Spleen (tissue), 11 donors: Measurements from ENCODE around the gene GGTLC2. TPM values are rescaled to one million over a fixed set of nuclear protein-coding genes. Genes with fewer than 3 reads are reported as not detected.

Experiments used
- DNase-seq: peaks from one replicate; pipeline ENCODE4 v3.0.0-alpha.2; 2020
- H3K27ac ChIP-seq, 8 donors: fragments of 200-600 bp; sonication (generic) in 7 of 8; 1 replicate in 4 of 8; 2 replicates in 4 of 8; pipeline versions ENCODE4 v1.5.0 to v1.8.0; 2016 to 2021; ENCODE audit warnings: inconsistent platforms in 4 of 8, mild to moderate bottlenecking in 4 of 8, moderate library complexity in 1 of 8
- H3K27me3 ChIP-seq, 7 donors: fragments of 200-600 bp; sonication (generic) in 6 of 7; replicated peaks in 1 of 7; 1 replicate in 4 of 7; 2 replicates in 3 of 7; pipeline versions ENCODE4 v1.5.0 to v1.8.0; 2016 to 2021; ENCODE audit warnings: inconsistent platforms in 3 of 7, mild to moderate bottlenecking in 1 of 7
- H3K36me3 ChIP-seq, 6 donors: fragments of 200-600 bp; sonication (generic) in 5 of 6; 1 replicate in 4 of 6; 2 replicates in 2 of 6; pipeline versions ENCODE4 v1.5.0 to v1.8.0; 2016 to 2021; ENCODE audit warnings: inconsistent platforms in 2 of 6
- H3K4me1 ChIP-seq, 6 donors: fragments of 200-600 bp; sonication (generic) in 5 of 6; 1 replicate in 3 of 6; 2 replicates in 3 of 6; pipeline versions ENCODE4 v1.5.0 to v1.8.0; 2016 to 2021; ENCODE audit warnings: inconsistent platforms in 3 of 6
- H3K4me3 ChIP-seq, 8 donors: fragments of 200-600 bp; sonication (generic) in 7 of 8; 1 replicate in 4 of 8; 2 replicates in 4 of 8; pipeline versions ENCODE4 v1.5.0 to v1.8.0; 2016 to 2021; ENCODE audit warnings: inconsistent platforms in 4 of 8, mild to moderate bottlenecking in 4 of 8, moderate library complexity in 2 of 8
- H3K9me3 ChIP-seq, 8 donors: fragments of 200-600 bp; sonication (generic) in 7 of 8; 1 replicate in 4 of 8; 2 replicates in 4 of 8; pipeline versions ENCODE4 v1.5.0 to v1.8.0; 2016 to 2021; ENCODE audit warnings: inconsistent platforms in 4 of 8
- CTCF ChIP-seq, 11 experiments: fragments of 200-600 bp in 7 of 11; fragments of 450-650 bp in 4 of 11; sonication (generic) in 4 of 11; IDR thresholded peaks in 8 of 11; conservative IDR thresholded peaks in 3 of 11; 1 replicate in 7 of 11; 2 replicates in 4 of 11; pipeline versions ENCODE4 v1.4.0 to v1.8.0; 2016 to 2021; ENCODE audit warnings: antibody characterized with exemption in 11 of 11, inconsistent platforms in 4 of 11, mild to moderate bottlenecking in 1 of 11
- POLR2A ChIP-seq, 3 donors: fragments of 450-650 bp; IDR thresholded peaks; one replicate each; pipeline ENCODE4 v1.5.1; 2017; ENCODE audit warnings: antibody characterized with exemption in 3 of 3, mild to moderate bottlenecking in 1 of 3
- POLR2AphosphoS5 ChIP-seq, 3 donors: sonication (generic); formaldehyde crosslinking; IDR thresholded peaks; one replicate each; pipeline ENCODE4 v1.5.1; 2017; ENCODE audit warnings: antibody characterized with exemption in 3 of 3
- WGBS, 5 donors: extraction: QIAGEN DNeasy Blood & Tissue Kit in 3 of 5; methylation state at CpG; one replicate each; pipeline versions ENCODE4 v1.1.5 to v1.1.7; 2013 to 2018; 5-methylcytosine and 5-hydroxymethylcytosine counted together
- intact Hi-C: fragments of 100-400 bp; cut with DNase I; formaldehyde crosslinking; loops from one replicate; pipeline ENCODE4 v1.15.0; 2023; ENCODE audit warnings: low total_unique reads
- polyA plus RNA-seq, 3 donors: library from polyadenylated mRNA; stranded (reverse); fragments of 200-250 nt; gene quantifications; one replicate each; pipeline ENCODE4 v1.2.1, GENCODE V29; 2013
- total RNA-seq, 7 donors: library from RNA; depleted of rRNA in 3 of 7; stranded (reverse); fragments of >200 nt in 3 of 7; fragmentation: NEBNext Ultra II Directional in 4 of 7; extraction: Animal tissue kit (Norgen Biotek cat#: 25700) in 4 of 7; gene quantifications; one replicate each; pipeline versions ENCODE4 v1.1.0 to v1.2.1, GENCODE V29; 2016 to 2021
- donor health status: healthy with polysubstance abuse.
- donor health status: DM: no; HTN: no; CAD: no; lungs with moderate emphysema.
- donor health status: DM: no; HTN: no; CAD: no.
- donor health status: Bipolar disorder and iron deficiency.
- donor health status: healthy.
- donor health status: DM: no; HTN: no; CAD: no.
- donor health status: DM: yes; HTN: yes; CAD: no.

Gene GGTLC2
- total and polyA plus RNA-seq, 10 donors, result not detected

- WGBS, 5 donors, result 63 to 81% (median 73%) methylated on average over 4 of the region's 4 CpGs
- intact Hi-C loops, result loop anchor here (10.0 kb wide), 1 partner anchor 93 kb away; no protein-coding TSS in a partner anchor
These were observed 43.5 kb downstream of the GGTLC2 start for GRCh38 chr22:22687638-22688500.

GRCh38 chr22:22689621-22690345 lies 45.4 kb downstream of the GGTLC2 start:
- Histone ChIP-seq H3K9me3 (no peaks in the 10 kb centered on the region), H3K4me1 (peaks cover 9 to 58% (median 41%) of the 10 kb centered on the region in 6 donors), H3K27me3 (no peaks in the 10 kb centered on the region), H3K27ac (no peak overlapping the region), H3K36me3 (no peaks in the 10 kb centered on the region), H3K4me3 (no peak overlapping the region)
- 74 to 89% (median 83%) methylated on average over 3 to 4 of the region's 4 CpGs for WGBS, 5 donors
- no peak for TF ChIP-seq POLR2A (IDR thresholded peaks at IDR 0.05)
- TF ChIP-seq CTCF (IDR thresholded peaks at IDR 0.05 in 8 of 11, conservative IDR thresholded peaks at IDR 0.05 in 3 of 11), result no peak
- TF ChIP-seq POLR2AphosphoS5 (IDR thresholded peaks at IDR 0.05), result no peak
- no peak for DNase-seq
- intact Hi-C loops, result loop anchor here (10.0 kb wide), 1 partner anchor 95 kb away; no protein-coding TSS in a partner anchor

More at GRCh38 chr22:22687638-22688500, 43.5 kb downstream of the GGTLC2 start:
- no peak for DNase-seq
- no peaks in the 10 kb centered on the region for H3K36me3 ChIP-seq
- peak overlapping the region in 3 of 8 donors; percentile 41 to 67 (median 50) for H3K27ac ChIP-seq
- H3K4me1 ChIP-seq, result peaks cover 2 to 51% (median 36%) of the 10 kb centered on the region in 6 donors
- no peak overlapping the region for H3K4me3 ChIP-seq
- TF ChIP-seq POLR2A (IDR thresholded peaks at IDR 0.05), result no peak
- TF ChIP-seq CTCF (IDR thresholded peaks at IDR 0.05 in 8 of 11, conservative IDR thresholded peaks at IDR 0.05 in 3 of 11), result peak in 10 of 11 experiments; percentile 20 to 81 (median 66)
- no peaks in the 10 kb centered on the region for H3K9me3 ChIP-seq
- no peaks in the 10 kb centered on the region for H3K27me3 ChIP-seq

- intact Hi-C loops, result no loop called here
- Histone ChIP-seq H3K27me3 (no peaks in the 10 kb centered on the region), H3K36me3 (no peaks in the 10 kb centered on the region), H3K9me3 (no peaks in the 10 kb centered on the region), H3K4me1 (peaks cover 7 to 45% (median 31%) of the 10 kb centered on the region in 6 donors), H3K4me3 (no peak overlapping the region), H3K27ac (no peak overlapping the region)
- 64 to 83% (median 74%) methylated on average over 5 of the region's 5 CpGs for WGBS, 5 donors
- DNase-seq, result no peak
- TF ChIP-seq POLR2AphosphoS5 (IDR thresholded peaks at IDR 0.05), result no peak
- no peak for TF ChIP-seq CTCF (IDR thresholded peaks at IDR 0.05 in 8 of 11, conservative IDR thresholded peaks at IDR 0.05 in 3 of 11)
- TF ChIP-seq POLR2A (IDR thresholded peaks at IDR 0.05), result no peak
These were observed 46.6 kb downstream of the GGTLC2 start for GRCh38 chr22:22691055-22691454.
